ENCODE data around the gene CEND1.

The CEND1 gene

GRCh38 chr11:811446-812245 is 21.8 kb upstream of the CEND1 start:
- DNase-seq (ENCODE audit: low read depth in 2 of 2), result no peak

- no peak for DNase-seq (ENCODE audit: low read depth in 2 of 2)
Observed at GRCh38 chr11:810040-810567, 20.2 kb upstream of the CEND1 start.

GRCh38 chr11:809287-810039 is 19.6 kb upstream of the CEND1 start, which contains the start of gene RPLP2:
Gene RPLP2 (plus strand): TSS chr11:809967. CDS start chr11:810235, 268 bp downstream.
- DNase-seq (ENCODE audit: low read depth in 2 of 2), result peak; percentile 94 to 96

- no peak for DNase-seq (ENCODE audit: low read depth in 2 of 2)
Observed at GRCh38 chr11:808427-809286, 18.8 kb upstream of the CEND1 start.

GRCh38 chr11:804599-804964 is 14.7 kb upstream of the CEND1 start:
- no peak for DNase-seq (ENCODE audit: low read depth in 2 of 2)

- no peak for DNase-seq (ENCODE audit: low read depth in 2 of 2)
Observed at GRCh38 chr11:803770-804598, 14.1 kb upstream of the CEND1 start.

- DNase-seq (ENCODE audit: low read depth in 2 of 2), result no peak
Observed at GRCh38 chr11:803467-803742, 13.5 kb upstream of the CEND1 start.

GRCh38 chr11:802693-803466 is 13.0 kb upstream of the CEND1 start:
- DNase-seq (ENCODE audit: low read depth in 2 of 2), result no peak

- no peak for DNase-seq (ENCODE audit: low read depth in 2 of 2)
Observed at GRCh38 chr11:802018-802617, 12.2 kb upstream of the CEND1 start.

- DNase-seq (ENCODE audit: low read depth in 2 of 2), result no peak
Observed at GRCh38 chr11:801097-801780, 11.3 kb upstream of the CEND1 start.

GRCh38 chr11:800473-800872 is 10.6 kb upstream of the CEND1 start:
- no peak for DNase-seq (ENCODE audit: low read depth in 2 of 2)

- no peak for DNase-seq (ENCODE audit: low read depth in 2 of 2)
Observed at GRCh38 chr11:799641-800316, 9.9 kb upstream of the CEND1 start.

- DNase-seq (ENCODE audit: low read depth in 2 of 2), result peak; percentile 54 to 65
Observed at GRCh38 chr11:798093-798713, 8.3 kb upstream of the CEND1 start, which contains the start of gene SLC25A22. Gene SLC25A22 (minus strand): TSS chr11:798281. CDS start chr11:795006, 3,275 bp downstream.

- peak; percentile 43 to 65 for DNase-seq (ENCODE audit: low read depth in 2 of 2)
Observed at GRCh38 chr11:797296-798092, 7.6 kb upstream of the CEND1 start.

- no peak for DNase-seq (ENCODE audit: low read depth in 2 of 2)
Observed at GRCh38 chr11:796565-797295, 6.8 kb upstream of the CEND1 start.

- peak; percentile 67 to 77 for DNase-seq (ENCODE audit: low read depth in 2 of 2)
Observed at GRCh38 chr11:795634-796564, 6.0 kb upstream of the CEND1 start.

Measured in activated CD8-positive, alpha-beta memory T cell treated with anti-CD3 and anti-CD28 coated beads for 4 hours (primary cell).